Mucosa of descending colon (tissue), 3 donors: ENCODE data around the gene RAPGEF3. TPM values are rescaled to one million over a fixed set of nuclear protein-coding genes. Genes with fewer than 3 reads are reported as not detected.

Experiments
- ATAC-seq: fragments of 200-7000 bp; cut with Tn5 transposase; one replicate; pipeline ENCODE4 v1.9.1; 2020; ENCODE audit warnings: mild to moderate bottlenecking, moderate library complexity
- DNase-seq, 3 donors: peaks; one replicate each; pipeline ENCODE4 v3.0.0-alpha.2; 2020
- H3K36me3 ChIP-seq: fragments of 200-600 bp; one replicate; pipeline ENCODE4 v1.8.0; 2021; ENCODE audit warnings: low read depth, mild to moderate bottlenecking
- H3K4me1 ChIP-seq: fragments of 200-600 bp; one replicate; pipeline ENCODE4 v1.8.0; 2021; ENCODE audit warnings: low read depth, mild to moderate bottlenecking
- H3K4me3 ChIP-seq: fragments of 200-600 bp; one replicate; pipeline ENCODE4 v1.8.0; 2021; ENCODE audit warnings: mild to moderate bottlenecking
- H3K9me3 ChIP-seq: fragments of 200-600 bp; one replicate; pipeline ENCODE4 v1.8.0; 2021; ENCODE audit warnings: mild to moderate bottlenecking
- intact Hi-C, 2 donors: fragments of 100-400 bp; cut with DNase I in 1 of 2; cut with micrococcal nuclease in 1 of 2; formaldehyde crosslinking; loops; one replicate each; pipeline versions ENCODE4 v1.11.0 to v1.11.1; 2022; cut with DNase I, micrococcal nuclease
- total RNA-seq, 3 donors: library from RNA; stranded (reverse); fragmentation: NEBNext Ultra II Directional in 2 of 3; extraction: Animal tissue kit (Norgen Biotek cat#: 25700) in 2 of 3; gene quantifications; one replicate each; pipeline versions ENCODE4 v1.2.1 to v1.2.4, GENCODE V29; 2021 to 2023
- TF ChIP-seq, protein P1 (sequence below): fragments of 200-600 bp; IDR thresholded peaks from one replicate; pipeline ENCODE4 v1.8.0; 2022; ENCODE audit warnings: antibody characterized with exemption, mild to moderate bottlenecking
- donor health status: DM: no; HTN: no; CAD: no; lungs with moderate emphysema.
- donor health status: DM: no; HTN: no; CAD: no.
- donor health status: DM: no; HTN: yes; CAD: no.

The RAPGEF3 gene
- total RNA-seq, 3 donors from 2014 or later = 9.5 to 15.6 (median 11.4) TPM

DNA sequence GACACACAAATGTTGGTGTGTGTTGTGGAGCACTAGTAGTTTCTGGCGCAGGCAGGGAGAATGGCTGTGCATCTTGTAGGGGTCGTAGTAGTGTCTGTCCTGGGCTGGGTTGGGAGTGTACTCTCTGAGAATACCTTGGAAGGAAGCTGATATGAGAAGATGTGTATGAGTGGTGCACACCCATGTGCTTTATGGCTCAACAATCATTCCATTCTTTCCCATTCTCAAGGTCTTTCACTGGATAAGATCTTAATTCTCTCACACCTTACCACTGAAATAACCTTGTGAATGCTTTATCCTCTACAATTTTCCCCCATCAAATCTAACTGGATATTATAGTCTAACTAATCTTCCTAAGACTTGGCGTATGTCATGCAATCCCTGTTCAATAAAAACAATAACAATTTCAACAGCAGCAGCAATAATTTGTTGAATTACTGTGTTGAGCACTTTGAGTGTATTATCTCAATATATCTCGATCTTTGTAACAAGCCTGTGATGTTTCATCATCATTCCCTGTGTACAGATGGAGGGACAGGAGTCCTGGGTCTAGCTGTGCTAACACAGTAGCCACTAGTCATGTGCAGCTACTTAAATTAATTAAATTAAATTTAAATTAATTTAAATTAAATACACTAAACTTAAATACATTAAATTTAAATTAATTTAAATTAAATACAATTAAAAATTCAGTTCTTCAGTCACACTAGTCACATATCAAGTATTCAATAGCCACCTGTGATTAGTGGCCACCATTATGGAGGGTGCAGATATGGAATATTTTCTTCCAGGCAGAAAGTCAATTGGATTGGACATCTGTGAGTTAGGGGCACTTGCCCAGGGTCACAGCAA, 10.8 kb upstream of the RAPGEF3 start:
- peaks cover 4% of the 10 kb centered on the region for H3K4me1 ChIP-seq
- TF ChIP-seq, protein P1, sequence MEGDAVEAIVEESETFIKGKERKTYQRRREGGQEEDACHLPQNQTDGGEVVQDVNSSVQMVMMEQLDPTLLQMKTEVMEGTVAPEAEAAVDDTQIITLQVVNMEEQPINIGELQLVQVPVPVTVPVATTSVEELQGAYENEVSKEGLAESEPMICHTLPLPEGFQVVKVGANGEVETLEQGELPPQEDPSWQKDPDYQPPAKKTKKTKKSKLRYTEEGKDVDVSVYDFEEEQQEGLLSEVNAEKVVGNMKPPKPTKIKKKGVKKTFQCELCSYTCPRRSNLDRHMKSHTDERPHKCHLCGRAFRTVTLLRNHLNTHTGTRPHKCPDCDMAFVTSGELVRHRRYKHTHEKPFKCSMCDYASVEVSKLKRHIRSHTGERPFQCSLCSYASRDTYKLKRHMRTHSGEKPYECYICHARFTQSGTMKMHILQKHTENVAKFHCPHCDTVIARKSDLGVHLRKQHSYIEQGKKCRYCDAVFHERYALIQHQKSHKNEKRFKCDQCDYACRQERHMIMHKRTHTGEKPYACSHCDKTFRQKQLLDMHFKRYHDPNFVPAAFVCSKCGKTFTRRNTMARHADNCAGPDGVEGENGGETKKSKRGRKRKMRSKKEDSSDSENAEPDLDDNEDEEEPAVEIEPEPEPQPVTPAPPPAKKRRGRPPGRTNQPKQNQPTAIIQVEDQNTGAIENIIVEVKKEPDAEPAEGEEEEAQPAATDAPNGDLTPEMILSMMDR = no peak
- H3K4me3 ChIP-seq = no peak overlapping the region
- intact Hi-C loops = loop anchor here (10.0 kb wide), 2 partner anchors 45 to 65 kb away; partner anchors contain the start of gene ENDOU (in 1 of the 2)
- ATAC-seq = no peak
- H3K36me3 ChIP-seq = no peaks in the 10 kb centered on the region
- no peak for DNase-seq
- H3K9me3 ChIP-seq = no peaks in the 10 kb centered on the region

- no peaks in the 10 kb centered on the region for H3K9me3 ChIP-seq
- H3K4me3 ChIP-seq = no peak overlapping the region
- H3K36me3 ChIP-seq = no peaks in the 10 kb centered on the region
- H3K4me1 ChIP-seq = no peaks in the 10 kb centered on the region
- intact Hi-C loops = no loop called here
- ATAC-seq (no peak), DNase-seq (no peak)
- TF ChIP-seq, protein P1 = no peak
Observed at GRCh38 chr12:47768323-47768811, 9.7 kb upstream of the RAPGEF3 start.

- peak; percentile 84 for ATAC-seq
- Histone ChIP-seq H3K36me3 (no peaks in the 10 kb centered on the region), H3K4me1 (no peaks in the 10 kb centered on the region), H3K4me3 (no peak overlapping the region), H3K9me3 (no peaks in the 10 kb centered on the region)
- TF ChIP-seq, protein P1 = peak; percentile 55
- intact Hi-C loops = no loop called here
- peak; percentile 56 to 83 (median 57) for DNase-seq
Observed at GRCh38 chr12:47767216-47767724, 8.6 kb upstream of the RAPGEF3 start.

DNA sequence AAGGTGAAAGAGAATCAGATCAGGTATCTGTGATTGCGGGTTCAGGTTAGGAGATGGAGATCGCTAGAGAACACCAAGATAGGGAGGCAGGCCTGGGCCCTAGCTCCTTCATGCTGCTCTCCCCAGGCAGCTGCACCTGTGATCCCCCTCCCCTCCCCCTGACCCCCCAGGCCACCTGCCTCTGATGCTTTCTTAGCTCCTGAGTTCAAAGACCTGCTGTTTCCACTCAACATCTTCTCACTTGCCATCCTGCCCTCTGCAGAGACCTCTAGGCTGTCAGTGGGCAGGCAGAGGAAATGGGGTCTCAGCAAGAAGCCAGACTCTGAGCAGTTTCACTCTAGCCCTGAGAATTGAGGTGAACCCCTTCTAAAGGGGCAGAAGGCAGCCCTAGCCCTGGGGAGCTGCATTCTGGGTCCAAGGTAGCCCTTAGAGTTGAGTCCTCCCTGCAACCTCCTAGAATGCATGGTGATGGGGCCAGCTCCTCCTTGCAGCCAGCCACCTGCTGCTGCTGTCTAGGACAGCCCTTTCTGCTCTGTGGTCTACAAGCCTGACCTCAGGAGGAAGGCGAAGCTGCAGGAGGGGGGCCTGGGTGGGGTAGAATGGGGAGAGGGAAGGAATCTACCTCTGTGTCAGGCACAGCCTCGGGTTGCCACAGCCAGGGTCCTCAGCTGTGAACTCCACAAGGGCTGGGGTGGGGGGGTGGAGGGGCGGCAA, 8.0 kb upstream of the RAPGEF3 start:
- intact Hi-C loops = no loop called here
- ATAC-seq = peak; percentile 21

More for the DNA sequence above, 8.0 kb upstream of the RAPGEF3 start:
- no peak overlapping the region for H3K4me3 ChIP-seq
- peak in 1 of 3 donors; percentile 19 for DNase-seq
- H3K36me3 ChIP-seq = no peaks in the 10 kb centered on the region
- TF ChIP-seq, protein P1 = no peak
- no peaks in the 10 kb centered on the region for H3K4me1 ChIP-seq
- no peaks in the 10 kb centered on the region for H3K9me3 ChIP-seq
